GM18502 (cell line): Measurements from ENCODE around the gene AIF1.

Experiments
- ATAC-seq: cut with Tn5 transposase; IDR thresholded peaks from one replicate; pipeline ENCODE4 v1.9.1; 2021; ENCODE audit warnings: mild to moderate bottlenecking; ENCODE audit not compliant: unreplicated experiment, poor library complexity

Gene AIF1

GRCh38 chr6:31614684-31615578 lies at the start of gene AIF1:
TSS of gene AIF1 (plus strand) at chr6:31615234. CDS start at chr6:31615330, 96 bp downstream.
- no peak for ATAC-seq

- no peak for ATAC-seq
Observed at GRCh38 chr6:31567531-31568370, 47.3 kb upstream of the AIF1 start.

- ATAC-seq = peak; percentile 68
Observed at GRCh38 chr6:31568537-31568961, 46.5 kb upstream of the AIF1 start.

GRCh38 chr6:31569861-31570536 lies 45.0 kb upstream of the AIF1 start:
- no peak for ATAC-seq

- no peak for ATAC-seq
Observed at GRCh38 chr6:31572041-31572911, 42.8 kb upstream of the AIF1 start, which contains the start of gene LTA. TSS of gene LTA (plus strand) at chr6:31572289. CDS start at chr6:31572743, 454 bp downstream.

GRCh38 chr6:31573239-31574105 lies 41.6 kb upstream of the AIF1 start:
- no peak for ATAC-seq

- no peak for ATAC-seq
Observed at GRCh38 chr6:31574106-31575061, 40.6 kb upstream of the AIF1 start.

GRCh38 chr6:31575335-31575901 lies 39.6 kb upstream of the AIF1 start, which contains the start of gene TNF:
TSS of gene TNF (plus strand) at chr6:31575565. CDS start at chr6:31575742, 177 bp downstream.
- ATAC-seq = no peak

- ATAC-seq = no peak
Observed at GRCh38 chr6:31575952-31576685, 38.9 kb upstream of the AIF1 start.

GRCh38 chr6:31576897-31577578 lies 38.0 kb upstream of the AIF1 start:
- ATAC-seq = no peak

GRCh38 chr6:31577579-31577966 lies 37.5 kb upstream of the AIF1 start:
- no peak for ATAC-seq

- ATAC-seq = no peak
Observed at GRCh38 chr6:31578184-31579118, 36.6 kb upstream of the AIF1 start.

GRCh38 chr6:31579119-31579505 lies 35.9 kb upstream of the AIF1 start:
- ATAC-seq = no peak

- ATAC-seq = no peak
Observed at GRCh38 chr6:31579546-31580437, 35.2 kb upstream of the AIF1 start.
